Stimulated activated CD4-positive, alpha-beta T cell treated with anti-CD3 and anti-CD28 coated beads, Interleukin-15, amount 100 ng/mL, for 1 hour (primary cell): ENCODE data around the gene CCDC88C.
"Not testable (repeated sequence)": the region's sequence is repeated elsewhere in the genome, so short reads cannot be mapped to it uniquely, and the experiment has no call there.

Experiments
- DNase-seq, 2 donors: peaks; one replicate each; pipeline ENCODE4 v3.0.0-alpha.2; 2020; ENCODE audit warnings: low read depth in 1 of 2, low spot score in 1 of 2

The CCDC88C gene

GRCh38 chr14:91274796-91275195 lies 142.8 kb downstream of the CCDC88C start:
- no peak for DNase-seq

- no peak for DNase-seq
Measured at GRCh38 chr14:91273885-91274273, 143.7 kb downstream of the CCDC88C start.

GRCh38 chr14:91273273-91273884 lies 144.2 kb downstream of the CCDC88C start:
- DNase-seq, result no peak

- no peak for DNase-seq
Measured at GRCh38 chr14:91272341-91273272, 145.0 kb downstream of the CCDC88C start.

GRCh38 chr14:91271639-91272038 lies 146.0 kb downstream of the CCDC88C start:
- no peak for DNase-seq

- DNase-seq, result no peak
Measured at GRCh38 chr14:91270619-91271018, 147.0 kb downstream of the CCDC88C start.

- DNase-seq, result no peak
Measured at GRCh38 chr14:91270188-91270587, 147.4 kb downstream of the CCDC88C start.

GRCh38 chr14:91269076-91269991 lies 148.3 kb downstream of the CCDC88C start:
- DNase-seq, result no peak

- DNase-seq, result no peak
Measured at GRCh38 chr14:91267965-91268437, 149.6 kb downstream of the CCDC88C start.

- not testable (repeated sequence) for DNase-seq
Measured at GRCh38 chr14:91266276-91266675, 151.3 kb downstream of the CCDC88C start.

GRCh38 chr14:91265404-91265803 lies 152.2 kb downstream of the CCDC88C start:
- DNase-seq, result no peak

- DNase-seq, result no peak
Measured at GRCh38 chr14:91264151-91265150, 153.2 kb downstream of the CCDC88C start.

- no peak for DNase-seq
Measured at GRCh38 chr14:91263329-91263728, 154.3 kb downstream of the CCDC88C start.

GRCh38 chr14:91261986-91262549 lies 155.6 kb downstream of the CCDC88C start:
- DNase-seq, result no peak

GRCh38 chr14:91261115-91261514 lies 156.5 kb downstream of the CCDC88C start:
- no peak for DNase-seq

- DNase-seq, result no peak
Measured at GRCh38 chr14:91258876-91259275, 158.7 kb downstream of the CCDC88C start.

GRCh38 chr14:91258011-91258618 lies 159.5 kb downstream of the CCDC88C start:
- DNase-seq, result no peak

GRCh38 chr14:91257328-91258010 lies 160.2 kb downstream of the CCDC88C start:
- no peak for DNase-seq

- no peak for DNase-seq
Measured at GRCh38 chr14:91256661-91257060, 161.0 kb downstream of the CCDC88C start.
